Measurements from ENCODE around the gene ERCC3. TPM values are rescaled to one million over a fixed set of nuclear protein-coding genes. Genes with fewer than 3 reads are reported as not detected.
A peak's percentile ranks its signal among the peaks of the same experiment; 100 is the strongest.

Gene ERCC3
- total RNA-seq, 1 donor from 2014 or later = 37.5 TPM

DNA sequence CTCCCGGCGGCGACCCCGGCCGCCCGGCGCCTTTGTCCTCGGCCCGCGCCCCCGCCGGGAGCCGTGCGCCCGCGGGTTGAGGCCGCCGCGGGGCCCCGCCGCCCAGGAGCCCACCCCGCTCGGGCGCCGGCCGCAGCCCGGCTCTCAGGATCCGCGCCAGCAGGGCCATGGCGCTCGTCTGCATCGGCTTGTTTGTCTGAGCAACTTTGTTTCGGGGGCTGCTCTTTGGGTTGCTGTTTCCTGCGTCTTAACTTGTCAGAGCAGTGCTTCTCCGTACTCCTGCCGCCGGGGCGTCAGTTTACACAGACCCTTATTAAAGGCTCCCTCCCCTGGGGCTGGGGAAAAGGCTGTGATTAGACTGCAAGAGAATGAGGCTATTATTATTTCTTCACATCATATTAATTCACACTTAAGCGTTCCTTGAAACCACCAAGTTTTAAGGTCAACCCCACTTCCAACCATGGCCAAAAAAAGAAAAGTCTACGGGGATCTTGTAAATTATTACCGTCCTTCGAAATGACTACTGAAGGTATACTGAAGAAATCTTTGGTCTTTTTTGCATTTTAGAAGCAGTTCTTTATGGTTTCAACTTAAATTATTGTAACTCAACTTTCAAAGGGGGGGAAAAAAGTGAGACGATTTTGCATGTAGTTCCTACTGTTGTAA lies 73.7 kb downstream of the ERCC3 start, which contains the start of gene CYP27C1:
CYP27C1 (minus strand) TSS at position 198 of the 666 bp plus-strand sequence; CDS start at position 169, 29 bp downstream.
- H3K27ac Mint-ChIP-seq (ENCODE audit: unreplicated experiment) = peak within 1 kb of the TSS; percentile 98
- H3K36me3 Mint-ChIP-seq (ENCODE audit: low read depth) = no peaks in the 10 kb centered on the region
- H3K27me3 Mint-ChIP-seq (ENCODE audit: low read depth) = no peaks in the 10 kb centered on the region
- no peak for TF ChIP-seq CTCF (IDR thresholded peaks at IDR 0.05)
- peaks cover 2% of the 10 kb centered on the region for H3K9me3 Mint-ChIP-seq (ENCODE audit: low read depth)
- H3K4me1 Mint-ChIP-seq (ENCODE audit: low read depth) = peaks cover 52% of the 10 kb centered on the region
- H3K4me3 Mint-ChIP-seq (ENCODE audit: unreplicated experiment) = peak within 1 kb of the TSS; percentile 93
- no peak for DNase-seq (ENCODE audit: low spot score)

DNA sequence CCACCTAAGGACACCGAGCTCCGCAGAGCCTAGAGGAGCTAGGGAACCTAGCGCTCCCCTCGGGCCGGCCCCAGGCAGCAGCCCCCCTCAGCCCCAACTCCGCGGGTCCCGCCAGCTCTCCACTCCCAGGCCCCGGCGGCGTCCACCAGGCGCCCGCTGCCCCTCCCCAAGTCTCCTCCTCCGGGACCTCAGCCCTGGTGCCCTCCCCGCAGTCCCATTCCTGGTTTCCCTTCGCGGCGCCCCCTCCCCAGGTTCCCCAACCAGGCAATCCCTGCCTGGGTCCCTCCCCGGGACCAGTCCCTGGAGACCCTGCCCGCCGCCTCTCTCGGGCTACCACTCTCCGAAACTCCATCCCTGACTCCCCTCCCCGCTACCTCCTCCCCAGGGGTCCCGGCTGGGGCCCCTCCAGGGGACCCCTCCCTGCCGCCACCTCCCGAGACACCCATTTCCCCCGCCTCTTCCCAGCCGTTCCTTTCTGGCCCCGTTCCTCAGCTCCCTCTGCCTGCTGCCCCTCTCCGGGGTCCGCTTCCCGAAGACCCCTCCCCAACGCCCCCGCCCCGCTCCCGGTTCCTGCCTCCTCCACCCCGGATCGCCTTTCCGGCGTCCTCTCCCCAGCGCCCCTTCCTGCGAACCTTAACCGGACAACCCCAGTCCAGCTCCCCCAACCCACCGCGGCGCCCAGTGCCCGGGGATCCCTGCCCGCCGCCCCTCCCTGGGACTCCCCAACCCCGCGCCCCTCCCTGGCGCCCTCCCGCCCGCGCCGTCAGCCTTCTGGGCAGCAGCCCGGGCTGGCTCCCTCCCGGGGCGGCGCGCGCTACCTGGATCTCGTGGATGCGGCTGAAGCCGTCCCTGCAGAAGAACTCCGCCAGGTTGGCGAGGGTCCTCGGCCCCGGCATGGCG lies 74.5 kb downstream of the ERCC3 start:
- no peak for TF ChIP-seq CTCF (IDR thresholded peaks at IDR 0.05)
- DNase-seq (ENCODE audit: low spot score) = no peak
- Mint-ChIP-seq H3K4me1 (ENCODE audit: low read depth) (peaks cover 48% of the 10 kb centered on the region), H3K36me3 (ENCODE audit: low read depth) (peaks cover under 1% of the 10 kb centered on the region), H3K27me3 (ENCODE audit: low read depth) (no peaks in the 10 kb centered on the region), H3K4me3 (ENCODE audit: unreplicated experiment) (peak overlapping the region; percentile 91), H3K27ac (ENCODE audit: unreplicated experiment) (peak overlapping the region; percentile 98), H3K9me3 (ENCODE audit: low read depth) (peaks cover 3% of the 10 kb centered on the region)

DNA sequence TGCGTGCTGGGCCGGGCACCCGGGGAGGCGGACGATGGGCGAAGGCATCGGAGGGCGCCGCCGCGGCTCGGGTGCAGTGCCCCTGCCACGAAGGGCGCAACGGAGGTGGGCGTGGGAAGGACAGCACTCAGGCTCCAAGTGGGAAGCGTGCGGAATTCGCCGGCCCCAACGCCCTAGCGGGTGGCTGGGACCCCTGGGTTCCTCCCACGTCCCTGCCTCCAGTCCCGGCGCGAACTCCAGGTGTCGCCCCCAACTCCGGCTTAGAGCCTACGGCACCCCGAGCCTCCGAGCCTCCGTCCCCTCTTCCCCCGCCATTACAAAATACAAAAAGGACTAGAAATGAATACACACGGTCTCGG lies 75.2 kb downstream of the ERCC3 start:
- no peak for TF ChIP-seq CTCF (IDR thresholded peaks at IDR 0.05)
- no peak for DNase-seq (ENCODE audit: low spot score)
- no peaks in the 10 kb centered on the region for H3K27me3 Mint-ChIP-seq (ENCODE audit: low read depth)
- peaks cover 5% of the 10 kb centered on the region for H3K9me3 Mint-ChIP-seq (ENCODE audit: low read depth)
- H3K36me3 Mint-ChIP-seq (ENCODE audit: low read depth) = peaks cover 2% of the 10 kb centered on the region
- peaks cover 51% of the 10 kb centered on the region for H3K4me1 Mint-ChIP-seq (ENCODE audit: low read depth)
- peak overlapping the region; percentile 91 for H3K4me3 Mint-ChIP-seq (ENCODE audit: unreplicated experiment)
- H3K27ac Mint-ChIP-seq (ENCODE audit: unreplicated experiment) = peak overlapping the region; percentile 98

DNA sequence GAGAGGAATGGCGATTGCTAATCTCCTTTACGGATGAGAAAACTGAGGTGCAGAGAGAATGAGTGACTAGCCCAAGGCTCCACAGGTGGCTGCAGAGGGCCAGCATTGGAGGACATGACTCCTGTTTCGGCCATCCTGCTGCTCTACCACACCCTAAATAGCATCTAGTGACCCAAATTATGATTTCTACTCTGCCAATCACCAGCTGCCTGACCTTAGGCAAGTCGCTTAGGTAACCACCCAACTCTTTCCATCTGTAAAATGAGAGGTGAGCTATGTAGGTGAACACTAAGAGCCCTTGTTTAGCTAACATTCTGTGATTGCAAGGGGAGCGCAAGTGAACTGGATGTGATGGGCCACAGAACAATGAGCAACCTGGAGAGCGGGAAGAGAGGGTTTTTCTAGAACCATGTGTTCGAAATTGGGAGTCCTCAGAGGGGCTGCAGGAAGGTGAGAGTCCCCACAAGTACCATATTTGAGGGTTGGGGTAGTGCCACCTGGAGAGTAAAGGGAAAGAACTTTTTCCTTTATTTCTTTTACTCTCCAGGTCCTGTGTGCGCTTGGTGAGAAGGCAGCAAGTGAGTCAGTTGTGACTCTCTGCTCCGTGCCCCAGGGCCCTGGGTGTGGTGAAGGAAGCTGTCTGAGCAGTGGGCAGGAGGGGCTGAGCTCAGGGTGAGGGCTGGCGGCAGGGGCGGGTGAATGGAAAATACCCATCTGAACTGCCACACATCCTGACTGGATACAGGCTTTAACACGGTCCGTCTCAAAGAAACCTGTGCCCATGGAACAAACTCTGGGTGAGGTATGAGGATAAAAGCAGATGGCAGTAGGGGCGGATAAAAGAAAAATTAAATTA lies 76.2 kb downstream of the ERCC3 start:
- peak overlapping the region; percentile 98 for H3K27ac Mint-ChIP-seq (ENCODE audit: unreplicated experiment)
- no peaks in the 10 kb centered on the region for H3K27me3 Mint-ChIP-seq (ENCODE audit: low read depth)
- H3K36me3 Mint-ChIP-seq (ENCODE audit: low read depth) = peaks cover 4% of the 10 kb centered on the region
- H3K4me3 Mint-ChIP-seq (ENCODE audit: unreplicated experiment) = peak overlapping the region; percentile 91
- no peak for TF ChIP-seq CTCF (IDR thresholded peaks at IDR 0.05)
- DNase-seq (ENCODE audit: low spot score) = peak; percentile 97
- peaks cover 10% of the 10 kb centered on the region for H3K9me3 Mint-ChIP-seq (ENCODE audit: low read depth)
- peaks cover 55% of the 10 kb centered on the region for H3K4me1 Mint-ChIP-seq (ENCODE audit: low read depth)

GRCh38 chr2:127216593-127216992 lies 77.4 kb downstream of the ERCC3 start:
- H3K27ac Mint-ChIP-seq (ENCODE audit: unreplicated experiment) = peak overlapping the region; percentile 60
- DNase-seq (ENCODE audit: low spot score) = no peak
- no peak for TF ChIP-seq CTCF (IDR thresholded peaks at IDR 0.05)
- H3K4me3 Mint-ChIP-seq (ENCODE audit: unreplicated experiment) = no peak overlapping the region
- H3K4me1 Mint-ChIP-seq (ENCODE audit: low read depth) = peaks cover 57% of the 10 kb centered on the region
- H3K27me3 Mint-ChIP-seq (ENCODE audit: low read depth) = no peaks in the 10 kb centered on the region
- H3K9me3 Mint-ChIP-seq (ENCODE audit: low read depth) = peaks cover 10% of the 10 kb centered on the region
- H3K36me3 Mint-ChIP-seq (ENCODE audit: low read depth) = peaks cover 4% of the 10 kb centered on the region

Data from chondrocyte (in vitro differentiated cells).